Mucosa of descending colon (tissue), 3 donors: Measurements from ENCODE around the gene NCKAP1. TPM values are rescaled to one million over a fixed set of nuclear protein-coding genes. Genes with fewer than 3 reads are reported as not detected.

Experiments
- ATAC-seq: fragments of 200-7000 bp; cut with Tn5 transposase; one replicate; pipeline ENCODE4 v1.9.1; 2020; ENCODE audit warnings: mild to moderate bottlenecking, moderate library complexity
- DNase-seq, 3 donors: peaks; one replicate each; pipeline ENCODE4 v3.0.0-alpha.2; 2020
- H3K36me3 ChIP-seq: fragments of 200-600 bp; one replicate; pipeline ENCODE4 v1.8.0; 2021; ENCODE audit warnings: low read depth, mild to moderate bottlenecking
- H3K4me1 ChIP-seq: fragments of 200-600 bp; one replicate; pipeline ENCODE4 v1.8.0; 2021; ENCODE audit warnings: low read depth, mild to moderate bottlenecking
- H3K4me3 ChIP-seq: fragments of 200-600 bp; one replicate; pipeline ENCODE4 v1.8.0; 2021; ENCODE audit warnings: mild to moderate bottlenecking
- H3K9me3 ChIP-seq: fragments of 200-600 bp; one replicate; pipeline ENCODE4 v1.8.0; 2021; ENCODE audit warnings: mild to moderate bottlenecking
- intact Hi-C, 2 donors: fragments of 100-400 bp; cut with DNase I in 1 of 2; cut with micrococcal nuclease in 1 of 2; formaldehyde crosslinking; loops; one replicate each; pipeline versions ENCODE4 v1.11.0 to v1.11.1; 2022; cut with DNase I, micrococcal nuclease
- total RNA-seq, 3 donors: library from RNA; stranded (reverse); fragmentation: NEBNext Ultra II Directional in 2 of 3; extraction: Animal tissue kit (Norgen Biotek cat#: 25700) in 2 of 3; gene quantifications; one replicate each; pipeline versions ENCODE4 v1.2.1 to v1.2.4, GENCODE V29; 2021 to 2023
- TF ChIP-seq, protein P1 (sequence below): fragments of 200-600 bp; IDR thresholded peaks from one replicate; pipeline ENCODE4 v1.8.0; 2022; ENCODE audit warnings: antibody characterized with exemption, mild to moderate bottlenecking
- donor health status: DM: no; HTN: no; CAD: no; lungs with moderate emphysema.
- donor health status: DM: no; HTN: no; CAD: no.
- donor health status: DM: no; HTN: yes; CAD: no.

NCKAP1 gene
- total RNA-seq, 3 donors from 2014 or later = 81.5 to 194 (median 87.2) TPM

DNA sequence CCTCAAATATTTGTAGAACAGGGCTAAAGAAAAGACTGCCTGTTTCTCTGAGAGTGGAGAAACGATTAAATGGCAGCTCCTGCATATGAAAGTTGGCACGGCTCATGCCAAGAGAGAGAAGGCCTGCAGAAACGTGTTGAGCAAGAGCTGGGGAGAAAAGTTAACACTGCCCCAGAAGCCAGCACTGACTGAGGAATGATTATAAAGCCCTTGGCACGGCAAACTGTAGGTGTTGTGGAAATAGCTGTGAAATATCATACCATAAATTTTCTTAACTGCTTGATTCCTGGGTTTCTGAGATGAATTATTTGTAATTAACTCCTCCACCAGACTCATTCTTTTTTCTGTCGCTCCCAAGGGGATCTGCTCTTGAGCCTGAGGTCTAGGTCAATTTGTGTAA is 176.2 kb downstream of the NCKAP1 start:
- TF ChIP-seq, protein P1, sequence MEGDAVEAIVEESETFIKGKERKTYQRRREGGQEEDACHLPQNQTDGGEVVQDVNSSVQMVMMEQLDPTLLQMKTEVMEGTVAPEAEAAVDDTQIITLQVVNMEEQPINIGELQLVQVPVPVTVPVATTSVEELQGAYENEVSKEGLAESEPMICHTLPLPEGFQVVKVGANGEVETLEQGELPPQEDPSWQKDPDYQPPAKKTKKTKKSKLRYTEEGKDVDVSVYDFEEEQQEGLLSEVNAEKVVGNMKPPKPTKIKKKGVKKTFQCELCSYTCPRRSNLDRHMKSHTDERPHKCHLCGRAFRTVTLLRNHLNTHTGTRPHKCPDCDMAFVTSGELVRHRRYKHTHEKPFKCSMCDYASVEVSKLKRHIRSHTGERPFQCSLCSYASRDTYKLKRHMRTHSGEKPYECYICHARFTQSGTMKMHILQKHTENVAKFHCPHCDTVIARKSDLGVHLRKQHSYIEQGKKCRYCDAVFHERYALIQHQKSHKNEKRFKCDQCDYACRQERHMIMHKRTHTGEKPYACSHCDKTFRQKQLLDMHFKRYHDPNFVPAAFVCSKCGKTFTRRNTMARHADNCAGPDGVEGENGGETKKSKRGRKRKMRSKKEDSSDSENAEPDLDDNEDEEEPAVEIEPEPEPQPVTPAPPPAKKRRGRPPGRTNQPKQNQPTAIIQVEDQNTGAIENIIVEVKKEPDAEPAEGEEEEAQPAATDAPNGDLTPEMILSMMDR = no peak
- DNase-seq (no peak), ATAC-seq (no peak)
- H3K4me1 ChIP-seq = peaks cover 9% of the 10 kb centered on the region
- H3K4me3 ChIP-seq = no peak overlapping the region
- no peaks in the 10 kb centered on the region for H3K36me3 ChIP-seq
- H3K9me3 ChIP-seq = no peaks in the 10 kb centered on the region
- intact Hi-C loops = no loop called here

DNA sequence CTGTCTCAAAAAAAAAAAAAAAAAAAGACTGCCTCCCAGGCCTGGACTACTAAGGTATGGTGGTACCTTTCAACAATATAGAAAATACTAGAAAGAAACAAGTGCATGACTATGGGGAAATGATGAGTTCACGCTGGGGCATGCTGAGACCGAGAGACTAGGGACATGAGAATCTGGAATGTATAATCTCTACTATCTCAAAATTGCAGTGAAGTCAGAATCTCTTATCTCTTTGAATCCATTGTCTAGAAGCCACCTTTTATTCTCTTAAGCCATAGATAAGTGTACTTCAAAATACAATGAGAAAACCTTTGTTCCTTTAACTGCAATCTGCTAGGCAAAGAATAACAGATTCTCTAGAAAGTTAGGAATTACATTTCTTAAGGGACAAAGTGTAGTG is 177.4 kb downstream of the NCKAP1 start:
- TF ChIP-seq, protein P1 = no peak

More for the DNA sequence above, 177.4 kb downstream of the NCKAP1 start:
- Histone ChIP-seq H3K4me3 (no peak overlapping the region), H3K36me3 (no peaks in the 10 kb centered on the region), H3K9me3 (no peaks in the 10 kb centered on the region), H3K4me1 (no peaks in the 10 kb centered on the region)
- ATAC-seq = no peak
- no peak for DNase-seq
- intact Hi-C loops = no loop called here

Other genes starting within 250 kb of the NCKAP1 start
- 10 to 100 TPM in 1 of 3 donors, 1 to 10 TPM in 2; 5.9 to 15.7 (median 8.9) TPM for gene FRZB, start 171.8 kb downstream of the NCKAP1 start, total RNA-seq
- 1 to 10 TPM; 1.5 to 9.3 (median 2.8) TPM for gene DUSP19, start 40.3 kb upstream of the NCKAP1 start, total RNA-seq
- 10 to 100 TPM; 12.2 to 14.9 (median 12.7) TPM for gene NUP35, start 86.0 kb upstream of the NCKAP1 start, total RNA-seq